GM19328 (cell line): ENCODE measurements around the gene ZNF207.
"Not testable (repeated sequence)": the region's sequence is repeated elsewhere in the genome, so short reads cannot be mapped to it uniquely, and the experiment has no call there.

ENCODE experiments used
- ATAC-seq: cut with Tn5 transposase; IDR thresholded peaks from one replicate; pipeline ENCODE4 v1.9.1; 2021; ENCODE audit warnings: mild to moderate bottlenecking, moderate library complexity; ENCODE audit not compliant: unreplicated experiment

The ZNF207 gene

DNA sequence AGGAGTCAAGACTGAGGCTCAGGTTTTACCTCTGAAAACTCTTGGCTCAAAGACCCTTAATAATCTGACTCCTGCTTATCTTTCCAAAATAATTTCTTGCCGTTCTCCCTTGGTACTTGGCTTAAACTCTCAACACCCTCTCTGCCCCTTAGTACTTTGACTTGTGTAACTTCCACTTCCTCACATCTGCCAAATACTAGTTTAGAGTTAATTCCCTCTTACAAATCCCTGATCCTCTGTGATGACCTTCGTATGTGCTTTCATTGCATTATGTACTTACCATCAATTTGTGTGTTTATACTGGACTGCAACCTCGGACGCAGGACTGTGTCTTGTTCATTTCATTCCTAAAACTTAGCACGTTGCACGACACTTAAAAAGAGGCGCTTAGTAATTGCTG, 35.2 kb downstream of the ZNF207 start:
- ATAC-seq = no peak

- ATAC-seq = no peak
Observed at GRCh38 chr17:32385971-32386370, 36.0 kb downstream of the ZNF207 start.

- no peak for ATAC-seq
Observed at GRCh38 chr17:32386844-32387243, 36.9 kb downstream of the ZNF207 start.

GRCh38 chr17:32388128-32388527, 38.2 kb downstream of the ZNF207 start:
- not testable (repeated sequence) for ATAC-seq

GRCh38 chr17:32388613-32389459, 38.9 kb downstream of the ZNF207 start:
- ATAC-seq = no peak

DNA sequence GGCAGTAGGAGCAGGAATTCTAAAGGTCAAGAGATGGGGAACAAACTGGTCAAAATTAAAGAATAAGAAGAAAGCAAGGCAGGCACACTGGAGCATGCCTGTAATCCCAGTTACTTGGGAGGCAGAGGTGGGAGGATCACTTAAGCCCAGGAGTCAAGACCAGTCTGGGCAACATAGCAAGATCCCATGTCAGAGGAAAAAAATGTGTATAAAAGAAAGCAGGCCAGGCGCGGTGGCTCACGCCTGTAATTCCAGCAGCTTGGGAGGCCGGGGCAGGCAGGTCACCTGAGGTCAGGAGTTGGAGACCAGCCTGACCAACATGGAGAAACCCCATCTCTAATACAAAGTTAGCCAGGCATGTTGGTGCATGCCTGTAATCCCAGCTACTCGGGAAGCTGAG, 43.9 kb downstream of the ZNF207 start:
- no peak for ATAC-seq

GRCh38 chr17:32396343-32396742, 46.4 kb downstream of the ZNF207 start:
- ATAC-seq = no peak

DNA sequence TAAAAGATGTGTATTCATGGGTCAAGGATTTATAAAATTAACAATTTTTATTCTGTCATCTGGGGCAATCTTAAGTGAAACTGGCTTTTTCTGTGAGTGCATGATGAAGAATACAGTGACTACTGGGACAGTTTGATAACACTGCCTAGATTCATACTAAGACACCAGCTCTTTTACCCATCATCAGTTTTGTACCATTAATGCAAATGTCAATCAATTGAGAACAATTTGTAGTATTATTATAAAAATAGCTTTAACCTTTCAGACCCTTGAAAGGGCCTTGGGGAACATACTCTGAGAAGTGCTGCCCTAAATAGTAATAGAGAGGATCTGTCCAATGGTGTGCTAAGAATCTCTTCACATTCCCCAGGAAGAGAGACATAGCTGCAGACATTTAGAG, 49.0 kb downstream of the ZNF207 start:
- ATAC-seq = no peak

DNA sequence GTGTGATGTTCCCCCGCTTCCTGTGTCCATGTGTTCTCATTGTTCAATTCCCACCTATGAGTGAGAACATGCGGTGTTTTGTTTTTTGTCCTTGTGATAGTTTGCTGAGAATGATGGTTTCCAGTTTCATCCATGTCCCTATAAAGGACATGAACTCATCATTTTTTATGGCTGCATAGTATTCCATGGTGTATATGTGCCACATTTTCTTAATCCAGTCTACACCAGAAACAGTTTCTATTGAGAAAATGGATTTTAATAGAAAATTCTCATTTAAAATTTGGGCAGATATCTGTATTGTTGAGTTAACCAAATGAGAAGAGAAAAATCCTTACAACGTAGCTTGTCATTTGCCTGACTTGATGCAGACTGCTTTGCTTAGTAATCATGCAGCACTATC, 60.1 kb downstream of the ZNF207 start:
- ATAC-seq = not testable (repeated sequence)

DNA sequence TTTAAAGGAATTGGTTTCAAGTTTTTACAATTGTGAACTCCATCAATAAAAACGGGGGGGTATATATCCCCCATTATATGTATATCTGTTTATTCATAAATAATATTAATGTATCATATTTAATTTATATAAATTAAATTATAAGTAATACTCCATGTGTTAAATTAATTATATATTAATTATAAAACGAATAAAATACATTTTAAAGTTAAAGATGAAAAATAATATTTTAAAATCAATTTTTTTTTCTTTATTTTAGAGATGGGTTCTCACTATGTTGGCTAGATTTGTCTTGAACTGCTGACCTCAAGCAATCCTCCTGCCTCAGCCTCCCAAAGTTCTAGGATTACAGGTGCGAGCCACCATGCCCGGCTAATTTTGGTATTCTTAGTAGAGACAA, 76.9 kb downstream of the ZNF207 start:
- no peak for ATAC-seq

- no peak for ATAC-seq
Observed at GRCh38 chr17:32429598-32429997, 79.6 kb downstream of the ZNF207 start.
